ENCODE results near the gene MYLK4. TPM values are rescaled to one million over a fixed set of nuclear protein-coding genes. Genes with fewer than 3 reads are reported as not detected.

The MYLK4 gene
- total and polyA plus RNA-seq, 4 donors, result 0.07 to 0.65 (median 0.39) TPM

DNA sequence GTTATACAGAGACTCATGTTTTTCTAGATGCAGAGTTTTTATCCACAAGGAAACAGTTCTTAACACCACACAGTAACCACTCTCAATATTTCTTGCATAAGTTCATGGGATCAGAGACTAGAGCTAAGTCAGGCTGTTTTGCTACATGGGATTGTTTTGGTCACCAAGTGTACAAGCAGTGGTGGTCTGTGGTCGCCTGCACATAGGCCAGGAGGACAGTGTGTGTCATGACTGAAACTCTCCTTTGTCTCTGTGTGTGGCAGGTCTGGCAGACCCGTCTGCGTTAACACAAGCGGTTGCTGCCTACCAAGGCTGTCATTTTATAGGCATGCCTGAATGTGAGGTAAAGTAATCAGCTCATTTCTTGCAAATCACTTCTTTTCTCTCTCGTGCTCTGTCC, 33.3 kb upstream of the MYLK4 start:
- Histone ChIP-seq H3K27ac (ENCODE audit: low read depth in 1 of 2, low read length in 2 of 2) (no peak overlapping the region), H3K9me3 (ENCODE audit: control insufficient read depth in 4 of 4, low read length in 3 of 4) (no peaks in the 10 kb centered on the region), H3K36me3 (ENCODE audit: control insufficient read depth in 4 of 4, insufficient read depth in 3 of 4, low read depth in 1 of 4, low read length in 3 of 4) (peaks cover 2 to 27% (median 20%) of the 10 kb centered on the region in 4 donors), H3K9ac (ENCODE audit: low read depth in 1 of 2, low read length in 2 of 2) (no peak overlapping the region), H3K27me3 (ENCODE audit: control insufficient read depth in 4 of 4, insufficient read depth in 4 of 4, low read length in 3 of 4) (no peaks in the 10 kb centered on the region), H3K4me1 (ENCODE audit: control insufficient read depth in 4 of 4, insufficient read depth in 4 of 4, low read length in 3 of 4) (no peaks in the 10 kb centered on the region), H3K4me3 (ENCODE audit: low read depth in 1 of 3, low read length in 3 of 3) (no peak overlapping the region)
- TF ChIP-seq SP1 (IDR thresholded peaks at IDR 0.05) (no peak), HNF4A (conservative IDR thresholded peaks at IDR 0.05) (no peak), GABPA (IDR thresholded peaks at IDR 0.05 in 1 of 2, conservative IDR thresholded peaks at IDR 0.05 in 1 of 2) (no peak), YY1 (IDR thresholded peaks at IDR 0.05) (no peak), TAF1 (conservative IDR thresholded peaks at IDR 0.05) (no peak), RAD21 (IDR thresholded peaks at IDR 0.05) (no peak), HNF4G (IDR thresholded peaks at IDR 0.05) (no peak), EGR1 (IDR thresholded peaks at IDR 0.05; ENCODE audit: low read depth in 2 of 2) (no peak), FOXA1 (IDR thresholded peaks at IDR 0.05) (no peak), JUND (IDR thresholded peaks at IDR 0.05) (no peak), FOXA2 (IDR thresholded peaks at IDR 0.05) (no peak), NR2F2 (IDR thresholded peaks at IDR 0.05) (no peak)
- TF ChIP-seq, protein P1, sequence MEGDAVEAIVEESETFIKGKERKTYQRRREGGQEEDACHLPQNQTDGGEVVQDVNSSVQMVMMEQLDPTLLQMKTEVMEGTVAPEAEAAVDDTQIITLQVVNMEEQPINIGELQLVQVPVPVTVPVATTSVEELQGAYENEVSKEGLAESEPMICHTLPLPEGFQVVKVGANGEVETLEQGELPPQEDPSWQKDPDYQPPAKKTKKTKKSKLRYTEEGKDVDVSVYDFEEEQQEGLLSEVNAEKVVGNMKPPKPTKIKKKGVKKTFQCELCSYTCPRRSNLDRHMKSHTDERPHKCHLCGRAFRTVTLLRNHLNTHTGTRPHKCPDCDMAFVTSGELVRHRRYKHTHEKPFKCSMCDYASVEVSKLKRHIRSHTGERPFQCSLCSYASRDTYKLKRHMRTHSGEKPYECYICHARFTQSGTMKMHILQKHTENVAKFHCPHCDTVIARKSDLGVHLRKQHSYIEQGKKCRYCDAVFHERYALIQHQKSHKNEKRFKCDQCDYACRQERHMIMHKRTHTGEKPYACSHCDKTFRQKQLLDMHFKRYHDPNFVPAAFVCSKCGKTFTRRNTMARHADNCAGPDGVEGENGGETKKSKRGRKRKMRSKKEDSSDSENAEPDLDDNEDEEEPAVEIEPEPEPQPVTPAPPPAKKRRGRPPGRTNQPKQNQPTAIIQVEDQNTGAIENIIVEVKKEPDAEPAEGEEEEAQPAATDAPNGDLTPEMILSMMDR (IDR thresholded peaks at IDR 0.05; ENCODE audit: low read depth, low read length, missing input control), result no peak
- TF ChIP-seq, protein P2, sequence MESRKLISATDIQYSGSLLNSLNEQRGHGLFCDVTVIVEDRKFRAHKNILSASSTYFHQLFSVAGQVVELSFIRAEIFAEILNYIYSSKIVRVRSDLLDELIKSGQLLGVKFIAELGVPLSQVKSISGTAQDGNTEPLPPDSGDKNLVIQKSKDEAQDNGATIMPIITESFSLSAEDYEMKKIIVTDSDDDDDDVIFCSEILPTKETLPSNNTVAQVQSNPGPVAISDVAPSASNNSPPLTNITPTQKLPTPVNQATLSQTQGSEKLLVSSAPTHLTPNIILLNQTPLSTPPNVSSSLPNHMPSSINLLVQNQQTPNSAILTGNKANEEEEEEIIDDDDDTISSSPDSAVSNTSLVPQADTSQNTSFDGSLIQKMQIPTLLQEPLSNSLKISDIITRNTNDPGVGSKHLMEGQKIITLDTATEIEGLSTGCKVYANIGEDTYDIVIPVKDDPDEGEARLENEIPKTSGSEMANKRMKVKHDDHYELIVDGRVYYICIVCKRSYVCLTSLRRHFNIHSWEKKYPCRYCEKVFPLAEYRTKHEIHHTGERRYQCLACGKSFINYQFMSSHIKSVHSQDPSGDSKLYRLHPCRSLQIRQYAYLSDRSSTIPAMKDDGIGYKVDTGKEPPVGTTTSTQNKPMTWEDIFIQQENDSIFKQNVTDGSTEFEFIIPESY (IDR thresholded peaks at IDR 0.05), result no peak
- TF ChIP-seq, protein P3, sequence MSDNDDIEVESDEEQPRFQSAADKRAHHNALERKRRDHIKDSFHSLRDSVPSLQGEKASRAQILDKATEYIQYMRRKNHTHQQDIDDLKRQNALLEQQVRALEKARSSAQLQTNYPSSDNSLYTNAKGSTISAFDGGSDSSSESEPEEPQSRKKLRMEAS (IDR thresholded peaks at IDR 0.05), result no peak
- TF ChIP-seq, protein P4, sequence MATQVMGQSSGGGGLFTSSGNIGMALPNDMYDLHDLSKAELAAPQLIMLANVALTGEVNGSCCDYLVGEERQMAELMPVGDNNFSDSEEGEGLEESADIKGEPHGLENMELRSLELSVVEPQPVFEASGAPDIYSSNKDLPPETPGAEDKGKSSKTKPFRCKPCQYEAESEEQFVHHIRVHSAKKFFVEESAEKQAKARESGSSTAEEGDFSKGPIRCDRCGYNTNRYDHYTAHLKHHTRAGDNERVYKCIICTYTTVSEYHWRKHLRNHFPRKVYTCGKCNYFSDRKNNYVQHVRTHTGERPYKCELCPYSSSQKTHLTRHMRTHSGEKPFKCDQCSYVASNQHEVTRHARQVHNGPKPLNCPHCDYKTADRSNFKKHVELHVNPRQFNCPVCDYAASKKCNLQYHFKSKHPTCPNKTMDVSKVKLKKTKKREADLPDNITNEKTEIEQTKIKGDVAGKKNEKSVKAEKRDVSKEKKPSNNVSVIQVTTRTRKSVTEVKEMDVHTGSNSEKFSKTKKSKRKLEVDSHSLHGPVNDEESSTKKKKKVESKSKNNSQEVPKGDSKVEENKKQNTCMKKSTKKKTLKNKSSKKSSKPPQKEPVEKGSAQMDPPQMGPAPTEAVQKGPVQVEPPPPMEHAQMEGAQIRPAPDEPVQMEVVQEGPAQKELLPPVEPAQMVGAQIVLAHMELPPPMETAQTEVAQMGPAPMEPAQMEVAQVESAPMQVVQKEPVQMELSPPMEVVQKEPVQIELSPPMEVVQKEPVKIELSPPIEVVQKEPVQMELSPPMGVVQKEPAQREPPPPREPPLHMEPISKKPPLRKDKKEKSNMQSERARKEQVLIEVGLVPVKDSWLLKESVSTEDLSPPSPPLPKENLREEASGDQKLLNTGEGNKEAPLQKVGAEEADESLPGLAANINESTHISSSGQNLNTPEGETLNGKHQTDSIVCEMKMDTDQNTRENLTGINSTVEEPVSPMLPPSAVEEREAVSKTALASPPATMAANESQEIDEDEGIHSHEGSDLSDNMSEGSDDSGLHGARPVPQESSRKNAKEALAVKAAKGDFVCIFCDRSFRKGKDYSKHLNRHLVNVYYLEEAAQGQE (IDR thresholded peaks at IDR 0.05), result no peak
- DNase-seq (ENCODE audit: low spot score), result no peak
- WGBS, result 87% methylated on average over 5 of the region's 5 CpGs
